Caco-2 (cell line): Measurements from ENCODE around the gene TMEM43. TPM values are rescaled to one million over a fixed set of nuclear protein-coding genes. Genes with fewer than 3 reads are reported as not detected.

Experiments used
- BruUV-seq: library from RNA; stranded (reverse); fragments of 400-500 nt; replicated peaks from 2 replicates; lab custom pipeline; 2021; lab: Mats Ljungman, UMichigan
- CTCF ChIA-PET: fragments of 300-600 bp; sonication (Branson Sonifier 250); formaldehyde crosslinking; loops from one replicate; lab custom pipeline; 2022; ENCODE audit warnings: antibody characterized with exemption; lab: Charles Lee
- POLR2A ChIA-PET: fragments of 300-600 bp; sonication (Branson Sonifier 250); formaldehyde crosslinking; loops from one replicate; lab custom pipeline; 2022; ENCODE audit warnings: antibody characterized with exemption; lab: Charles Lee
- DNase-seq, 2 experiments: peaks; one replicate each; pipeline versions ENCODE4 v3.0.0 to v3.0.0-alpha.2; 2020 to 2022
- H3K27me3 ChIP-seq: replicated peaks from 2 replicates; pipeline ENCODE4 v1.6.0; 2011; ENCODE audit warnings: low read length; ENCODE audit not compliant: control insufficient read depth, insufficient read depth
- H3K36me3 ChIP-seq: 2 replicates; pipeline ENCODE4 v1.5.1; 2011; ENCODE audit warnings: low read length; ENCODE audit not compliant: control insufficient read depth, insufficient read depth
- H3K4me1 ChIP-seq: fragments of 250-450 bp; sonication (Bioruptor Pico); 2 replicates; pipeline ENCODE4 v1.5.1; 2020; ENCODE audit warnings: mild to moderate bottlenecking
- H3K4me3 ChIP-seq: 2 replicates; pipeline ENCODE4 v1.5.1; 2011; ENCODE audit warnings: low read depth, mild to moderate bottlenecking, control low read depth, low read length
- H3K9me3 ChIP-seq: fragments of 250-450 bp; sonication (Bioruptor Pico); 2 replicates; pipeline ENCODE4 v1.5.1; 2020; ENCODE audit warnings: mild to moderate bottlenecking, moderate library complexity
- H3K27ac Mint-ChIP-seq: one replicate; pipeline ENCODE4 v1.8.0; 2022; ENCODE audit warnings: mixed read lengths; ENCODE audit not compliant: unreplicated experiment
- H3K27me3 Mint-ChIP-seq: one replicate; pipeline ENCODE4 v1.8.0; 2022; ENCODE audit warnings: mixed read lengths; ENCODE audit not compliant: insufficient read depth, unreplicated experiment
- H3K36me3 Mint-ChIP-seq: one replicate; pipeline ENCODE4 v1.8.0; 2022; ENCODE audit warnings: mild to moderate bottlenecking, mixed read lengths; ENCODE audit not compliant: insufficient read depth, unreplicated experiment
- H3K4me1 Mint-ChIP-seq: one replicate; pipeline ENCODE4 v1.8.0; 2022; ENCODE audit warnings: low read depth, mixed read lengths; ENCODE audit not compliant: unreplicated experiment
- H3K4me3 Mint-ChIP-seq: one replicate; pipeline ENCODE4 v1.8.0; 2022; ENCODE audit warnings: mild to moderate bottlenecking, moderate library complexity, mixed read lengths; ENCODE audit not compliant: unreplicated experiment
- H3K9me3 Mint-ChIP-seq: one replicate; pipeline ENCODE4 v1.8.0; 2022; ENCODE audit warnings: mixed read lengths; ENCODE audit not compliant: unreplicated experiment
- CTCF ChIP-seq, 2 experiments: fragments of 200-600 bp in 1 of 2; IDR thresholded peaks; 1 replicate in 1 of 2; 2 replicates in 1 of 2; pipeline versions ENCODE4 v1.5.1 to v1.8.0; 2011 to 2022; ENCODE audit warnings: antibody characterized with exemption in 1 of 2, control low read depth in 1 of 2, inconsistent platforms in 1 of 2, low read depth in 1 of 2, low read length in 1 of 2, mild to moderate bottlenecking in 1 of 2, moderate library complexity in 1 of 2; ENCODE audit not compliant: insufficient read depth in 1 of 2, severe bottlenecking in 1 of 2, unreplicated experiment in 1 of 2
- intact Hi-C: fragments of 100-400 bp; cut with micrococcal nuclease; formaldehyde crosslinking; loops from one replicate; pipeline ENCODE4 v1.10.0; 2022; ENCODE audit not compliant: unreplicated experiment
- total RNA-seq: library from RNA; stranded (reverse); gene quantifications from 2 replicates; pipeline ENCODE4 v1.2.3, GENCODE V29; 2022

The TMEM43 gene
- total RNA-seq, 1 experiment from 2014 or later = 35.2 TPM

- H3K4me1 Mint-ChIP-seq = peaks cover 16% of the 10 kb centered on the region
- no TSS peak for BruUV-seq
- intact Hi-C loops = no loop called here
- Histone ChIP-seq H3K4me3 (no peak overlapping the region), H3K36me3 (peaks cover 7% of the 10 kb centered on the region), H3K9me3 (no peaks in the 10 kb centered on the region), H3K27me3 (no peaks in the 10 kb centered on the region), H3K4me1 (peaks cover 4% of the 10 kb centered on the region; the same call in 1 of the 2 replicates)
- peaks cover 58% of the 10 kb centered on the region for H3K36me3 Mint-ChIP-seq
- CTCF ChIA-PET = interaction anchor here (1.0 kb wide), 1 partner anchor 33 kb away, joined by 3 read pairs; no protein-coding TSS in a partner anchor
- no peak for TF ChIP-seq CTCF (IDR thresholded peaks at IDR 0.05; ENCODE audit: insufficient read depth in 1 of 2, low read depth in 1 of 2, low read length in 1 of 2, severe bottlenecking in 1 of 2, unreplicated experiment in 1 of 2)
- H3K27ac Mint-ChIP-seq = peak overlapping the region; percentile 19
- H3K9me3 Mint-ChIP-seq = no peaks in the 10 kb centered on the region
- POLR2A ChIA-PET = no interaction called here
- no peaks in the 10 kb centered on the region for H3K27me3 Mint-ChIP-seq
- no peak for DNase-seq
- no peak overlapping the region for H3K4me3 Mint-ChIP-seq
Observed at GRCh38 chr3:14170531-14171159, 45.8 kb downstream of the TMEM43 start.

GRCh38 chr3:14172496-14172895 lies 47.6 kb downstream of the TMEM43 start:
- Mint-ChIP-seq H3K27ac (no peak overlapping the region), H3K9me3 (no peaks in the 10 kb centered on the region), H3K27me3 (no peaks in the 10 kb centered on the region), H3K4me3 (no peak overlapping the region), H3K36me3 (peaks cover 41% of the 10 kb centered on the region), H3K4me1 (peaks cover 28% of the 10 kb centered on the region)
- Histone ChIP-seq H3K4me1 (peaks cover 9% of the 10 kb centered on the region), H3K36me3 (peaks cover 7% of the 10 kb centered on the region), H3K9me3 (no peaks in the 10 kb centered on the region), H3K27me3 (no peaks in the 10 kb centered on the region), H3K4me3 (no peak overlapping the region)
- TF ChIP-seq CTCF (IDR thresholded peaks at IDR 0.05; ENCODE audit: insufficient read depth in 1 of 2, low read depth in 1 of 2, low read length in 1 of 2, severe bottlenecking in 1 of 2, unreplicated experiment in 1 of 2) = no peak
- ChIA-PET POLR2A (no interaction called here), CTCF (no interaction called here)
- intact Hi-C loops = no loop called here
- BruUV-seq = no TSS peak
- DNase-seq = no peak

- Mint-ChIP-seq H3K4me3 (no peak overlapping the region), H3K36me3 (peaks cover 40% of the 10 kb centered on the region), H3K9me3 (no peaks in the 10 kb centered on the region), H3K27me3 (no peaks in the 10 kb centered on the region), H3K27ac (no peak overlapping the region), H3K4me1 (peaks cover 31% of the 10 kb centered on the region)
- intact Hi-C loops = no loop called here
- Histone ChIP-seq H3K4me1 (peaks cover 12% of the 10 kb centered on the region), H3K9me3 (no peaks in the 10 kb centered on the region), H3K27me3 (no peaks in the 10 kb centered on the region), H3K4me3 (no peak overlapping the region), H3K36me3 (peaks cover 4% of the 10 kb centered on the region)
- no peak for DNase-seq
- ChIA-PET CTCF (no interaction called here), POLR2A (no interaction called here)
- TF ChIP-seq CTCF (IDR thresholded peaks at IDR 0.05; ENCODE audit: insufficient read depth in 1 of 2, low read depth in 1 of 2, low read length in 1 of 2, severe bottlenecking in 1 of 2, unreplicated experiment in 1 of 2) = no peak
- BruUV-seq = no TSS peak
Observed at GRCh38 chr3:14174483-14174882, 49.6 kb downstream of the TMEM43 start.
